HL-60 (cell line): Measurements from ENCODE around the gene LIPC.
"Not testable (repeated sequence)": the region's sequence is repeated elsewhere in the genome, so short reads cannot be mapped to it uniquely, and the experiment has no call there.

Experiments used
- DNase-seq, 2 experiments: peaks; one replicate each; pipeline ENCODE4 v3.0.0-alpha.2; 2010 to 2020; ENCODE audit warnings: low read depth in 1 of 2, low spot score in 1 of 2
- H3K27ac ChIP-seq: fragments of 250-450 bp; sonication (Bioruptor Pico); replicated peaks from 2 replicates; pipeline ENCODE4 v1.5.1; 2020; ENCODE audit warnings: mild to moderate bottlenecking, moderate library complexity
- H3K27me3 ChIP-seq: fragments of 250-450 bp; sonication (Bioruptor Pico); 2 replicates; pipeline ENCODE4 v1.5.1; 2021; ENCODE audit warnings: mild to moderate bottlenecking, moderate library complexity; ENCODE audit not compliant: insufficient read depth, poor library complexity, severe bottlenecking
- H3K4me3 ChIP-seq: replicated peaks from 2 replicates; pipeline ENCODE4 v1.5.1; 2011; ENCODE audit warnings: mild to moderate bottlenecking, control low read depth, low read length; ENCODE audit not compliant: insufficient read depth
- CTCF ChIP-seq: IDR thresholded peaks from one replicate; pipeline ENCODE4 v1.5.1; 2011; ENCODE audit warnings: low read length, control low read depth, inconsistent platforms; ENCODE audit not compliant: insufficient read depth
- GABPA ChIP-seq: IDR thresholded peaks from 2 replicates; pipeline ENCODE4 v1.6.1; 2012; ENCODE audit warnings: low read depth
- POLR2AphosphoS5 ChIP-seq: IDR thresholded peaks from 2 replicates; pipeline ENCODE4 v1.6.1; 2012; ENCODE audit warnings: low read depth
- REST ChIP-seq: IDR thresholded peaks from 2 replicates; pipeline ENCODE4 v1.6.1; 2012; ENCODE audit warnings: low read depth; ENCODE audit not compliant: insufficient replicate concordance
- SPI1 ChIP-seq: IDR thresholded peaks from 2 replicates; pipeline ENCODE4 v1.6.1; 2012; ENCODE audit warnings: low read depth, mild to moderate bottlenecking, borderline replicate concordance

The LIPC gene

GRCh38 chr15:58602823-58603222 lies 171.0 kb downstream of the LIPC start:
- DNase-seq: no peak
- Histone ChIP-seq H3K4me3 (no peak overlapping the region), H3K27me3 (no peaks in the 10 kb centered on the region), H3K27ac (no peak overlapping the region)
- TF ChIP-seq SPI1 (no peak), GABPA (no peak), POLR2AphosphoS5 (no peak), REST (no peak), CTCF (no peak)

- not testable (repeated sequence) for DNase-seq, H3K27ac ChIP-seq, H3K27me3 ChIP-seq, H3K4me3 ChIP-seq
Measured at GRCh38 chr15:58603927-58604326, 172.1 kb downstream of the LIPC start.

DNA sequence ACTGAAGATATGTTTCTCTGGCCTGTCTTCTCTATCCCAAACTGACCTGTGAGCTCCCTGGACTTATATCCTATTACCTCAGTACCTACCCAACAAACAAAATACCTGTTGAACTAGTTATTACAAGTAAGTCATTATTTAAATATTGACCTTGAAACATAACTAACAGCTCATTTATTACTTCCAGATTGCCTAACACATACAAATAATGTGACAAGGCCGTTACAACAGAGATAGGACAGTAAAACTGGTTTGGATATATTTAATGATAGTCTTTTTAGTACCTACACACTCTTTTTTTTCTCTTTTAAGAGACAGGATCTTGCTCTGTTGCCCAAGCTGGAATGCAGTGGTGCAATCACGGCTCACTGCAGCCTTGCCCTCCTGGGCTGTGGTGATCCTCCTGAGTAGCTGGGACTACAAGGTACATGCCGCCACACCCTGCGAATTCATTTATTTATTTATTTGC lies 172.7 kb downstream of the LIPC start:
- Histone ChIP-seq H3K4me3 (no peak overlapping the region), H3K27me3 (no peaks in the 10 kb centered on the region), H3K27ac (no peak overlapping the region)
- TF ChIP-seq REST (no peak), GABPA (no peak), POLR2AphosphoS5 (no peak), CTCF (no peak), SPI1 (no peak)
- no peak for DNase-seq

GRCh38 chr15:58605931-58606530 lies 174.2 kb downstream of the LIPC start:
- TF ChIP-seq POLR2AphosphoS5: no peak
- no peak for TF ChIP-seq REST
- TF ChIP-seq SPI1: no peak
- no peak for TF ChIP-seq GABPA
- TF ChIP-seq CTCF: no peak
- no peaks in the 10 kb centered on the region for H3K27me3 ChIP-seq
- no peak overlapping the region for H3K4me3 ChIP-seq
- DNase-seq: no peak
- H3K27ac ChIP-seq: no peak overlapping the region
